ENCODE results near the gene UTP14A. TPM values are rescaled to one million over a fixed set of nuclear protein-coding genes. Genes with fewer than 3 reads are reported as not detected.
"Not testable (repeated sequence)": the region's sequence is repeated elsewhere in the genome, so short reads cannot be mapped to it uniquely, and the experiment has no call there.

Gene UTP14A, protein sequence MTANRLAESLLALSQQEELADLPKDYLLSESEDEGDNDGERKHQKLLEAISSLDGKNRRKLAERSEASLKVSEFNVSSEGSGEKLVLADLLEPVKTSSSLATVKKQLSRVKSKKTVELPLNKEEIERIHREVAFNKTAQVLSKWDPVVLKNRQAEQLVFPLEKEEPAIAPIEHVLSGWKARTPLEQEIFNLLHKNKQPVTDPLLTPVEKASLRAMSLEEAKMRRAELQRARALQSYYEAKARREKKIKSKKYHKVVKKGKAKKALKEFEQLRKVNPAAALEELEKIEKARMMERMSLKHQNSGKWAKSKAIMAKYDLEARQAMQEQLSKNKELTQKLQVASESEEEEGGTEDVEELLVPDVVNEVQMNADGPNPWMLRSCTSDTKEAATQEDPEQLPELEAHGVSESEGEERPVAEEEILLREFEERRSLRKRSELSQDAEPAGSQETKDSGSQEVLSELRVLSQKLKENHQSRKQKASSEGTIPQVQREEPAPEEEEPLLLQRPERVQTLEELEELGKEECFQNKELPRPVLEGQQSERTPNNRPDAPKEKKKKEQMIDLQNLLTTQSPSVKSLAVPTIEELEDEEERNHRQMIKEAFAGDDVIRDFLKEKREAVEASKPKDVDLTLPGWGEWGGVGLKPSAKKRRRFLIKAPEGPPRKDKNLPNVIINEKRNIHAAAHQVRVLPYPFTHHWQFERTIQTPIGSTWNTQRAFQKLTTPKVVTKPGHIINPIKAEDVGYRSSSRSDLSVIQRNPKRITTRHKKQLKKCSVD
- 10 to 100 TPM; 62.1 to 66.8 TPM for total RNA-seq
- 12.5 TPM for polyA plus RNA-seq

DNA sequence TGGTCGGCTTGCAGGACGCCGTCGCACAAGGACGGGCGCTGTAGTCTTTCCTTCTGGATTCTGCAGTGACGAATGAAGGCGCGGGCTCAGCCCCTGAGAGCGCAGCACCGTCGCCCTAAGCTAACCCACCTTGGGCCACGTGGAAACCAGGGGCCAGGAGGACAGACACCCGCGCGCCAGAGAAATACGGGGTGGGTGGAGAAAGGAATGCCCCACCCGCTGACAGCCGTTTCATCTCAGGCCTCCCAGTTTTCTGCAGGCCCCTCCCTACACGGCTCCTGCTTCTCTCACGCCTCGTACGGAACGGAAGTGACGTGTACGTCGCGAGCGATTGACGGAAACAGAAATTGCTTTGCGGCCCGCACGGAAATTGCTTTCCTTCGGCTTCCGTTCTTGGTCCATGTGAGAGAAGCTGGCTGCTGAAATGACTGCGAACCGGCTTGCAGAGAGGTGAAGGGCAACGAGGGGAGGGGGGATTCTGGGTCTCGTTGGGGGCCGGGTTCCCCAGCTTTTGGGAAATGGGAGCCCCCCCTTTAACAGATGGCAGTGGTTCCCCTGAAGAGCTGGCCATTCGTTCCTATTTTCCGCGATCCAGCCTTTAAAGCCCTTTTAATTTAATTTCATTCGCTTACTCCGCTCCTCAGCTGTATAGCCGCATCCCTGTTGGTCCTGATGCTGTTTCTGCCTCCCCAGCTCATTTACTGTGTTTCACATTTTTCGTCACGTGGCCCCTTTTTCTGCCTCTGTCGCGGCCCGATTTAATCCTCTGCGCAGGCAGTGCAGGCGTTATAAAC, at the start of gene UTP14A:
Gene UTP14A, plus strand, starts transcription at position 378 of the 794 bp plus-strand sequence. Its CDS starts 47 bp downstream, at position 425.
- Histone ChIP-seq H3K27ac (ENCODE audit: low read depth, low read length) (peak within 1 kb of the TSS; percentile 75), H3K4me1 (ENCODE audit: insufficient read depth, low read length) (peaks cover 6% of the 10 kb centered on the region), H3K27me3 (ENCODE audit: insufficient read depth, low read length, poor library complexity, severe bottlenecking) (no peaks in the 10 kb centered on the region), H3K4me3 (ENCODE audit: low read length) (peak within 1 kb of the TSS; percentile 88), H3K9me3 (ENCODE audit: low read length) (no peaks in the 10 kb centered on the region), H3K36me3 (ENCODE audit: insufficient read depth, low read length) (peaks cover 22% of the 10 kb centered on the region)
- no peaks in the 10 kb centered on the region for H3K9me3 Mint-ChIP-seq
- H3K36me3 Mint-ChIP-seq: peaks cover 2 to 28% (median 2%) of the 10 kb centered on the region in 3 donors
- peaks cover 0 to 2% of the 10 kb centered on the region in 2 donors for H3K27me3 Mint-ChIP-seq
- DNase-seq: peak; percentile 70 to 88 (median 80)
- peak within 1 kb of the TSS; percentile 88 to 96 (median 92) for H3K4me3 Mint-ChIP-seq
- ChIA-PET CTCF (interaction anchor here (0.9 to 2.4 kb wide), 2 partner anchors 155 to 298 kb away, joined by 4 to 8 read pairs; no protein-coding TSS in a partner anchor), POLR2A (interaction anchor here (0.6 to 0.9 kb wide), 3 partner anchors 25 to 223 kb away, joined by 3 to 9 read pairs (median 3); no protein-coding TSS in a partner anchor)
- H3K27ac Mint-ChIP-seq: peak within 1 kb of the TSS; percentile 70 to 96 (median 90)
- peaks cover 0 to 17% (median 4%) of the 10 kb centered on the region in 3 donors for H3K4me1 Mint-ChIP-seq

GRCh38 chrX:129859134-129859533, 46.8 kb upstream of the UTP14A start:
- H3K27ac Mint-ChIP-seq; H3K4me3 ChIP-seq (ENCODE audit: low read length); DNase-seq; H3K36me3 ChIP-seq (ENCODE audit: insufficient read depth, low read length); H3K4me1 ChIP-seq (ENCODE audit: insufficient read depth, low read length); POLR2A ChIA-PET; H3K36me3 Mint-ChIP-seq; H3K27me3 ChIP-seq (ENCODE audit: insufficient read depth, low read length, poor library complexity, severe bottlenecking); H3K4me3 Mint-ChIP-seq; H3K9me3 ChIP-seq (ENCODE audit: low read length); H3K4me1 Mint-ChIP-seq; H3K9me3 Mint-ChIP-seq; CTCF ChIA-PET; H3K27ac ChIP-seq (ENCODE audit: low read depth, low read length): not testable (repeated sequence)
- H3K27me3 Mint-ChIP-seq: peaks cover 5 to 17% of the 10 kb centered on the region in 2 donors

GRCh38 chrX:129866321-129866720, 39.6 kb upstream of the UTP14A start:
- CTCF ChIA-PET; H3K9me3 Mint-ChIP-seq; H3K27ac Mint-ChIP-seq; H3K36me3 ChIP-seq (ENCODE audit: insufficient read depth, low read length); POLR2A ChIA-PET; H3K27me3 ChIP-seq (ENCODE audit: insufficient read depth, low read length, poor library complexity, severe bottlenecking); H3K36me3 Mint-ChIP-seq; DNase-seq; H3K4me3 Mint-ChIP-seq; H3K4me1 Mint-ChIP-seq; H3K9me3 ChIP-seq (ENCODE audit: low read length); H3K4me3 ChIP-seq (ENCODE audit: low read length); H3K4me1 ChIP-seq (ENCODE audit: insufficient read depth, low read length); H3K27ac ChIP-seq (ENCODE audit: low read depth, low read length): not testable (repeated sequence)
- peaks cover 7 to 11% of the 10 kb centered on the region in 2 donors for H3K27me3 Mint-ChIP-seq

- H3K4me1 Mint-ChIP-seq: no peaks in the 10 kb centered on the region
- no peak for DNase-seq
- Histone ChIP-seq H3K36me3 (ENCODE audit: insufficient read depth, low read length) (no peaks in the 10 kb centered on the region), H3K4me1 (ENCODE audit: insufficient read depth, low read length) (no peaks in the 10 kb centered on the region), H3K27ac (ENCODE audit: low read depth, low read length) (no peak overlapping the region), H3K9me3 (ENCODE audit: low read length) (no peaks in the 10 kb centered on the region), H3K27me3 (ENCODE audit: insufficient read depth, low read length, poor library complexity, severe bottlenecking) (no peaks in the 10 kb centered on the region), H3K4me3 (ENCODE audit: low read length) (no peak overlapping the region)
- no peaks in the 10 kb centered on the region for H3K36me3 Mint-ChIP-seq
- H3K27ac Mint-ChIP-seq: no peak overlapping the region
- peaks cover 0 to 2% (median 0%) of the 10 kb centered on the region in 5 donors for H3K9me3 Mint-ChIP-seq
- CTCF ChIA-PET: no interaction called here
- POLR2A ChIA-PET: no interaction called here
- H3K4me3 Mint-ChIP-seq: no peak overlapping the region
- H3K27me3 Mint-ChIP-seq: peaks cover 0 to 10% of the 10 kb centered on the region in 2 donors
These were observed 33.4 kb upstream of the UTP14A start for GRCh38 chrX:129872524-129872923.

DNA sequence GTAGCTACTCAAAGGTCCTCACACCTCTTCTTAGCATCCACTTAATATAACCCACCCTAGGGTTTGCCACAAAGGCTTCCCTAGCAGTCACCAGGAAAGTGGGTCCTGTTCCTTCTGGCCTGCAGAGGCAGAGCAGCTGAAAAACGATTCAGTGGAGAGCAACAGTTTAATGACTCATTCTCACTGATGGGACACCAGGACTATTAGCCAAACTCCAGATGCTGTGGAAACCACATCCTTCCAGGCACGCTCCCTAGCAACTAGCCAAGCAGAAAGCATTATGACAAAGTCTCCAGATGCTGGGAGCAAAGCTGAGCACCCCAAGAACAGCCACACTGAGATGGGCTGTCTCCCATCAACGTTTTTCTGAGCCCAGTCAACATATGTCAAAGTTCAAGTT, 30.3 kb upstream of the UTP14A start:
- no peaks in the 10 kb centered on the region for H3K4me1 ChIP-seq (ENCODE audit: insufficient read depth, low read length)
- peaks cover 0 to 4% of the 10 kb centered on the region in 2 donors for H3K27me3 Mint-ChIP-seq
- no peaks in the 10 kb centered on the region for H3K27me3 ChIP-seq (ENCODE audit: insufficient read depth, low read length, poor library complexity, severe bottlenecking)
- H3K9me3 Mint-ChIP-seq: peaks cover 0 to 2% (median 0%) of the 10 kb centered on the region in 5 donors
- CTCF ChIA-PET: no interaction called here
- H3K4me1 Mint-ChIP-seq: no peaks in the 10 kb centered on the region
- H3K27ac ChIP-seq (ENCODE audit: low read depth, low read length): no peak overlapping the region
- no peak overlapping the region for H3K4me3 Mint-ChIP-seq
- H3K9me3 ChIP-seq (ENCODE audit: low read length): no peaks in the 10 kb centered on the region
- POLR2A ChIA-PET: no interaction called here
- H3K4me3 ChIP-seq (ENCODE audit: low read length): no peak overlapping the region
- H3K36me3 Mint-ChIP-seq: no peaks in the 10 kb centered on the region
- no peaks in the 10 kb centered on the region for H3K36me3 ChIP-seq (ENCODE audit: insufficient read depth, low read length)
- no peak for DNase-seq
- H3K27ac Mint-ChIP-seq: no peak overlapping the region

DNA sequence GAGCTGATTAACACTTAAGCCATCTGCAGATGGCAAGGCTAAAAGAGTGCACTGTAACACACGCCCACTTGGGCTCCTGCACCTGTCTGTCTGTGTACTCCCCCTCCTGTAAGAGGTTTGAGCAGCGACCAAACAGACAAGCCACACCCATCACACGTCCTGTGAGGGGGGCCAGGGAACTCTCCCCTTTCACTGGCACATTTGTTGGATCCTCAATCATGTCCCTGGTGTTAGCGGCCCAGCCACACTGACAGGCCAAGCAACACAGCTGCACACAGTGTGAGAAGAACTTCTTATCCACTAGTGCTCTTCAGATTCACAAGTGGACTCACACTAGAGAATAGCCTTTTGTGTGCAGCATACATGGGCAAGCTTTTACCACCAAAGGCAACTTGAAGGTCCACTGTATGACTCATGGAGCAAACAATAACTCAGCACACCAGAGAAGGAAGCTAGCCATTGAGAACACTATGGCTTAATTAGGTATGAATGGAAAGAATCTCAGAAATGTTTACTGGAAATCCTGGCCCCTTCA, 29.1 kb upstream of the UTP14A start:
- DNase-seq: no peak
- Histone ChIP-seq H3K9me3 (ENCODE audit: low read length) (no peaks in the 10 kb centered on the region), H3K4me3 (ENCODE audit: low read length) (no peak overlapping the region), H3K27ac (ENCODE audit: low read depth, low read length) (no peak overlapping the region), H3K4me1 (ENCODE audit: insufficient read depth, low read length) (no peaks in the 10 kb centered on the region), H3K27me3 (ENCODE audit: insufficient read depth, low read length, poor library complexity, severe bottlenecking) (no peaks in the 10 kb centered on the region), H3K36me3 (ENCODE audit: insufficient read depth, low read length) (no peaks in the 10 kb centered on the region)
- Mint-ChIP-seq H3K9me3 (peaks cover 0 to 2% (median 0%) of the 10 kb centered on the region in 5 donors), H3K4me3 (no peak overlapping the region), H3K36me3 (no peaks in the 10 kb centered on the region), H3K4me1 (no peaks in the 10 kb centered on the region), H3K27me3 (peaks cover 0 to 4% of the 10 kb centered on the region in 2 donors), H3K27ac (peak overlapping the region in 1 of 8 donors; percentile 40)
- ChIA-PET CTCF (no interaction called here), POLR2A (interaction anchor here (0.7 kb wide), 1 partner anchor 262 kb away, joined by 3 read pairs; no protein-coding TSS in a partner anchor)

- H3K27ac ChIP-seq (ENCODE audit: low read depth, low read length): no peak overlapping the region
- no peaks in the 10 kb centered on the region for H3K36me3 Mint-ChIP-seq
- no peak overlapping the region for H3K4me3 Mint-ChIP-seq
- H3K27ac Mint-ChIP-seq: no peak overlapping the region
- no peaks in the 10 kb centered on the region for H3K36me3 ChIP-seq (ENCODE audit: insufficient read depth, low read length)
- ChIA-PET CTCF (no interaction called here), POLR2A (interaction anchor here (0.7 kb wide), 1 partner anchor 262 kb away, joined by 3 read pairs; no protein-coding TSS in a partner anchor)
- peaks cover 4 to 5% of the 10 kb centered on the region in 2 donors for H3K27me3 Mint-ChIP-seq
- H3K4me3 ChIP-seq (ENCODE audit: low read length): no peak overlapping the region
- H3K4me1 Mint-ChIP-seq: no peaks in the 10 kb centered on the region
- H3K9me3 ChIP-seq (ENCODE audit: low read length): no peaks in the 10 kb centered on the region
- H3K9me3 Mint-ChIP-seq: peaks cover 0 to 2% (median 0%) of the 10 kb centered on the region in 5 donors
- no peaks in the 10 kb centered on the region for H3K4me1 ChIP-seq (ENCODE audit: insufficient read depth, low read length)
- DNase-seq: no peak
- no peaks in the 10 kb centered on the region for H3K27me3 ChIP-seq (ENCODE audit: insufficient read depth, low read length, poor library complexity, severe bottlenecking)
These were observed 28.6 kb upstream of the UTP14A start for GRCh38 chrX:129877401-129877800.
